ENCODE data around the gene ZNF750. TPM values are rescaled to one million over a fixed set of nuclear protein-coding genes. Genes with fewer than 3 reads are reported as not detected.

ZNF750 gene
- total RNA-seq, 3 donors from 2014 or later: not detected

GRCh38 chr17:82880620-82881323 is 41.0 kb upstream of the ZNF750 start:
- H3K36me3 ChIP-seq (ENCODE audit: low read depth): no peaks in the 10 kb centered on the region
- H3K4me3 ChIP-seq: no peak overlapping the region
- peaks cover 14% of the 10 kb centered on the region for H3K4me1 ChIP-seq (ENCODE audit: low read depth)
- H3K9me3 ChIP-seq: no peaks in the 10 kb centered on the region
- intact Hi-C loops (cut with DNase I, micrococcal nuclease): no loop called here
- DNase-seq (peak in 2 of 3 donors; percentile 24 to 51), ATAC-seq (no peak)
- TF ChIP-seq, protein P1, sequence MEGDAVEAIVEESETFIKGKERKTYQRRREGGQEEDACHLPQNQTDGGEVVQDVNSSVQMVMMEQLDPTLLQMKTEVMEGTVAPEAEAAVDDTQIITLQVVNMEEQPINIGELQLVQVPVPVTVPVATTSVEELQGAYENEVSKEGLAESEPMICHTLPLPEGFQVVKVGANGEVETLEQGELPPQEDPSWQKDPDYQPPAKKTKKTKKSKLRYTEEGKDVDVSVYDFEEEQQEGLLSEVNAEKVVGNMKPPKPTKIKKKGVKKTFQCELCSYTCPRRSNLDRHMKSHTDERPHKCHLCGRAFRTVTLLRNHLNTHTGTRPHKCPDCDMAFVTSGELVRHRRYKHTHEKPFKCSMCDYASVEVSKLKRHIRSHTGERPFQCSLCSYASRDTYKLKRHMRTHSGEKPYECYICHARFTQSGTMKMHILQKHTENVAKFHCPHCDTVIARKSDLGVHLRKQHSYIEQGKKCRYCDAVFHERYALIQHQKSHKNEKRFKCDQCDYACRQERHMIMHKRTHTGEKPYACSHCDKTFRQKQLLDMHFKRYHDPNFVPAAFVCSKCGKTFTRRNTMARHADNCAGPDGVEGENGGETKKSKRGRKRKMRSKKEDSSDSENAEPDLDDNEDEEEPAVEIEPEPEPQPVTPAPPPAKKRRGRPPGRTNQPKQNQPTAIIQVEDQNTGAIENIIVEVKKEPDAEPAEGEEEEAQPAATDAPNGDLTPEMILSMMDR (IDR thresholded peaks at IDR 0.05): no peak

DNA sequence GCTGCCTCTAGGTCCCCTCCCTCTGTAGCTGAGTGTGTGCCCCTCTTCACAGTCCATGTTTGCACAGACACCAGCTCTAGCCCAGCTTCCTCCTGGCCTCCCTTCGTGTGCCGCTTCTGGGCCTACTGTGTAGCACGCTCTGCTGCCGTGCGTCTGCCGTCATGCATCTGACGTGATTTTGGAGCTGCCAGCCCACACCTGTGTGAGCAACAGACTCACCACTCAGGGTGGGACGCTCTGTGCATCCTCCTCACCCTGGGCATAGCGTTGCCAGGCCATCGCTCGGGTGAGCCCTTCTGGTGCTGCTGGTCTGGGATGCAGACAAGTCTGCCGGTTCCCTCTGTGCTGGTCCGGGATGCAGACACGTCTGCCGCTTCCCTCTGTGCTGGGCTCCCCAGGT is 39.4 kb upstream of the ZNF750 start:
- no peak for ATAC-seq
- peaks cover 14% of the 10 kb centered on the region for H3K4me1 ChIP-seq (ENCODE audit: low read depth)

GRCh38 chr17:82878527-82878926 is 38.7 kb upstream of the ZNF750 start:
- no peak for DNase-seq
- Histone ChIP-seq H3K36me3 (ENCODE audit: low read depth) (no peaks in the 10 kb centered on the region), H3K9me3 (no peaks in the 10 kb centered on the region), H3K4me3 (no peak overlapping the region), H3K4me1 (ENCODE audit: low read depth) (peaks cover 13% of the 10 kb centered on the region)
- TF ChIP-seq, protein P1 (IDR thresholded peaks at IDR 0.05): no peak
- intact Hi-C loops (cut with DNase I, micrococcal nuclease): no loop called here
- no peak for ATAC-seq

More for the DNA sequence above, 39.4 kb upstream of the ZNF750 start:
- no peaks in the 10 kb centered on the region for H3K9me3 ChIP-seq
- no peak overlapping the region for H3K4me3 ChIP-seq
- intact Hi-C loops (cut with DNase I, micrococcal nuclease): no loop called here
- H3K36me3 ChIP-seq (ENCODE audit: low read depth): no peaks in the 10 kb centered on the region
- DNase-seq: peak in 2 of 3 donors; percentile 15 to 47
- TF ChIP-seq, protein P1 (IDR thresholded peaks at IDR 0.05): no peak

DNA sequence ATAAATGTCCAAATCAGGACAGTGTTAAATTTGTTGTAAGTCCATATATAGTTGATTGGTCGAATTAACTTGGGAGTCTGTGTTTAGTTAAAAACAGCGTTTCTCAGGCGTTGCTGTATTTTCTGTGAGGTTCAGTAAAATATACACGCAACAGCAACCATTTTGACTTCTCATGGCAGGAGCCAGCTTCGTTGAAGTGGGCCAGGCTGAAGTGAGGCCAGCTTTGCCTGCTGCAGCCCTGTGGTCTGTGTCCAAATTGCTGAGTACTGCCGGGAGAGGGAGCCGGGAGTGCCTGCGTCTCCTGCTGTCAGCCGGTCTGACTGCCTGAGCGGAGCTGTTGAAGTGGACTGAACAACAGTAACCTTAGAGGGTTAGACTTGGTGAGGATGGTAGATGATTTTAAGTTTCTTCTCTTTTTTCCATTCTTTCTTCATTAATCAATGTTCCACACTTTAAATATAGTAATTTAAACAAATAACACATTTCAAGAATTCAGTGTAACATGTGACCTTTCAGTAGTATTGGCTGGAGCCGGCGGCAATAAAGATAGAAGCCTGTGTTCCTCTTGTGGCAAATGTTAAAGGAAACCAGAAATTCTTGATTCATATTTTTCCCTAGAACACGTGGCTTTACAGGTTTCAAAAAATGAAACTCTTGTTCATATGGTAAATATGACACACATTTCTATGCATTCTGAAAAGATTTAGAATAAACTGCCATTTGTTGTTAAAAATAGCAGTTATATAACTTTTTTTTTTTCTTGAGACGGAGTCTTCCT is 37.0 kb upstream of the ZNF750 start:
- Histone ChIP-seq H3K4me3 (no peak overlapping the region), H3K4me1 (ENCODE audit: low read depth) (peaks cover under 1% of the 10 kb centered on the region), H3K9me3 (no peaks in the 10 kb centered on the region), H3K36me3 (ENCODE audit: low read depth) (no peaks in the 10 kb centered on the region)
- peak; percentile 88 for ATAC-seq
- intact Hi-C loops (cut with DNase I, micrococcal nuclease): no loop called here
- peak; percentile 74 to 77 (median 76) for DNase-seq
- TF ChIP-seq, protein P1 (IDR thresholded peaks at IDR 0.05): no peak

- DNase-seq: peak in 2 of 3 donors; percentile 26 to 48
These were observed 36.3 kb upstream of the ZNF750 start for GRCh38 chr17:82876149-82876548.

More at GRCh38 chr17:82876149-82876548, 36.3 kb upstream of the ZNF750 start:
- peak; percentile 16 for ATAC-seq
- TF ChIP-seq, protein P1 (IDR thresholded peaks at IDR 0.05): no peak
- intact Hi-C loops (cut with DNase I, micrococcal nuclease): no loop called here
- no peaks in the 10 kb centered on the region for H3K9me3 ChIP-seq
- no peaks in the 10 kb centered on the region for H3K36me3 ChIP-seq (ENCODE audit: low read depth)
- H3K4me1 ChIP-seq (ENCODE audit: low read depth): no peaks in the 10 kb centered on the region
- H3K4me3 ChIP-seq: no peak overlapping the region

Measured in mucosa of descending colon (tissue), 3 donors.